A673 (cell line): ENCODE data around the gene LHFPL6. TPM values are rescaled to one million over a fixed set of nuclear protein-coding genes. Genes with fewer than 3 reads are reported as not detected.

ENCODE experiments used
- BruUV-seq: library from RNA; stranded (reverse); fragments of 400-500 nt; replicated peaks from 2 replicates; lab custom pipeline; 2021; lab: Mats Ljungman, UMichigan
- CTCF ChIA-PET: fragments of 300-600 bp; sonication (Branson Sonifier 250); formaldehyde crosslinking; loops from one replicate; lab custom pipeline; 2022; ENCODE audit warnings: antibody characterized with exemption; lab: Charles Lee
- POLR2A ChIA-PET: fragments of 300-600 bp; sonication (Branson Sonifier 250); formaldehyde crosslinking; loops from one replicate; lab custom pipeline; 2022; ENCODE audit warnings: antibody characterized with exemption; ENCODE audit not compliant: low non-redundant PET; lab: Charles Lee
- DNase-seq: peaks from one replicate; pipeline ENCODE4 v3.0.0-alpha.2; 2015; ENCODE audit warnings: low spot score
- H3K27ac ChIP-seq: fragments of 200-600 bp; sonication (generic); 2 replicates; pipeline ENCODE4 v1.5.1; 2016; ENCODE audit warnings: mixed run types, low read depth, mild to moderate bottlenecking, mixed read lengths, antibody characterized with exemption, low read length; ENCODE audit not compliant: poor library complexity, severe bottlenecking
- H3K27me3 ChIP-seq: fragments of 200-600 bp; sonication (generic); replicated peaks from 2 replicates; pipeline ENCODE4 v1.6.1; 2017; ENCODE audit warnings: mixed run types, low read depth, mild to moderate bottlenecking, mixed read lengths, antibody characterized with exemption, low read length; ENCODE audit not compliant: insufficient read depth, poor library complexity
- H3K36me3 ChIP-seq: fragments of 200-600 bp; sonication (generic); 2 replicates; pipeline ENCODE4 v1.6.1; 2016; ENCODE audit warnings: mixed run types, mild to moderate bottlenecking, mixed read lengths, antibody characterized with exemption, low read length; ENCODE audit not compliant: insufficient read depth, poor library complexity, severe bottlenecking
- H3K4me1 ChIP-seq: fragments of 200-600 bp; sonication (generic); 2 replicates; pipeline ENCODE4 v1.6.1; 2017; ENCODE audit warnings: mixed run types, mild to moderate bottlenecking, mixed read lengths, antibody characterized with exemption, low read length; ENCODE audit not compliant: insufficient read depth, poor library complexity, severe bottlenecking
- H3K4me3 ChIP-seq: fragments of 200-600 bp; sonication (generic); 2 replicates; pipeline ENCODE4 v1.5.1; 2016; ENCODE audit warnings: low read depth, mixed run types, mild to moderate bottlenecking, mixed read lengths, low read length; ENCODE audit not compliant: poor library complexity, severe bottlenecking
- H3K9me3 ChIP-seq: fragments of 200-600 bp; sonication (generic); 2 replicates; pipeline ENCODE4 v1.6.1; 2016; ENCODE audit warnings: mixed run types, low read depth, mild to moderate bottlenecking, mixed read lengths, antibody characterized with exemption, low read length; ENCODE audit not compliant: poor library complexity, severe bottlenecking
- CTCF ChIP-seq: fragments of 300-800, 200-600 bp; sonication (generic); conservative IDR thresholded peaks from 2 replicates; pipeline ENCODE4 v1.5.1; 2017; ENCODE audit warnings: low read depth, mild to moderate bottlenecking, antibody characterized with exemption, low read length, moderate library complexity, mixed read lengths
- EZH2 ChIP-seq: fragments of 200-600 bp; sonication (generic); IDR thresholded peaks from 2 replicates; pipeline ENCODE4 v1.6.1; 2017; ENCODE audit warnings: borderline replicate concordance, low read depth, mild to moderate bottlenecking, mixed read lengths, antibody characterized with exemption, low read length; ENCODE audit not compliant: poor library complexity, severe bottlenecking
- intact Hi-C: fragments of 100-400 bp; cut with micrococcal nuclease; formaldehyde crosslinking; loops from one replicate; pipeline ENCODE4 v1.10.0; 2022; ENCODE audit not compliant: unreplicated experiment
- total RNA-seq: library from RNA; stranded (reverse); gene quantifications from 2 replicates; pipeline ENCODE4 v1.2.3, GENCODE V29; 2021

Gene LHFPL6
- total RNA-seq, 1 experiment from 2014 or later, result 63.9 TPM

- no peaks in the 10 kb centered on the region for H3K27me3 ChIP-seq
- H3K27ac ChIP-seq, result peak overlapping the region; percentile 92
- no peak for TF ChIP-seq CTCF
- TF ChIP-seq EZH2, result no peak
- ChIA-PET CTCF (no interaction called here), POLR2A (no interaction called here)
- no peaks in the 10 kb centered on the region for H3K36me3 ChIP-seq
- H3K4me3 ChIP-seq, result no peak overlapping the region
- BruUV-seq, result no TSS peak
- DNase-seq, result no peak
- H3K9me3 ChIP-seq, result no peaks in the 10 kb centered on the region
- intact Hi-C loops, result no loop called here
- H3K4me1 ChIP-seq, result peaks cover 88% of the 10 kb centered on the region
These were observed 229.8 kb downstream of the LHFPL6 start for GRCh38 chr13:39373145-39373544.

- no peak for DNase-seq
- intact Hi-C loops, result loop anchor here (2.0 kb wide), 1 partner anchor 39 kb away; no protein-coding TSS in a partner anchor
- CTCF ChIA-PET, result no interaction called here
- TF ChIP-seq EZH2, result no peak
- TF ChIP-seq CTCF, result no peak
- Histone ChIP-seq H3K36me3 (no peaks in the 10 kb centered on the region), H3K27ac (peak overlapping the region; percentile 92), H3K4me1 (peaks cover 89% of the 10 kb centered on the region), H3K4me3 (no peak overlapping the region), H3K27me3 (no peaks in the 10 kb centered on the region), H3K9me3 (no peaks in the 10 kb centered on the region)
- BruUV-seq, result no TSS peak
- POLR2A ChIA-PET, result no interaction called here
These were observed 231.3 kb downstream of the LHFPL6 start for GRCh38 chr13:39371706-39372105.

- DNase-seq, result peak; percentile 91
- Histone ChIP-seq H3K27ac (peak overlapping the region; percentile 92), H3K27me3 (no peaks in the 10 kb centered on the region), H3K36me3 (no peaks in the 10 kb centered on the region), H3K9me3 (no peaks in the 10 kb centered on the region), H3K4me1 (peaks cover 89% of the 10 kb centered on the region), H3K4me3 (no peak overlapping the region)
- intact Hi-C loops, result loop anchor here (1.0 to 2.0 kb wide), 2 partner anchors 40 to 230 kb away; no protein-coding TSS in a partner anchor
- POLR2A ChIA-PET, result interaction anchor here (0.7 kb wide), 1 partner anchor 16 kb away, joined by 3 read pairs; no protein-coding TSS in a partner anchor
- TF ChIP-seq EZH2, result no peak
- no peak for TF ChIP-seq CTCF
- BruUV-seq, result no TSS peak
- CTCF ChIA-PET, result interaction anchor here (2.1 kb wide), 1 partner anchor 246 kb away, joined by 10 read pairs; no protein-coding TSS in a partner anchor
These were observed 232.4 kb downstream of the LHFPL6 start for GRCh38 chr13:39370554-39370953.
